ENCODE results near the gene TPR.

The TPR gene

DNA sequence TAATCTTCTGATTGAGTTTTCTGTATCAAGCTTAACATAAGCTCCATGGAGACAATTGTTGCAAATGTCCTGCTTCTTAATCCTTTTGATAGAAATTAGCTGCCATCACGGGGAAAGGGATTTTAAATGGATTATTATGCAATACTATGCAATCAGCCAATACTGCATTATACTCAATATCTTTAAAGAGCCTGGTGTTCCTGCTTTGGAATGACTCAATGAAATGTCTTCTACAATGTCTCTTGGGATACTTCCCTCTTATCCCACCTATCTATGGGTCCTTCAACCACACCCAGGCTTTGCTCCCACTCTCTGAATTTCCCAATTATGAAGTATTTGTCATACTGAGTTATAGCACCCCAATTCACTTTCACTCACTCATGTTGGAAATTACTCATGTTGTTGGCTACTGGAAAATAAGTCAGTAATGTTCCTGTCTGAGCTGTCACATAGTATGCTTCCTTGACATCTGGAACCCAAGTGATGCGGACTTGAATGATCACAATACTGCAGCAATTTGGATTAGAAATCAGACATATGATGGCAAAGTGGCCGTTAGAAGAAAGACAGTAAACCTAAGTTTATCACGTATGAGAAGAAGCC, 85.0 kb downstream of the TPR start:
- DNase-seq (ENCODE audit: low spot score): no peak

DNA sequence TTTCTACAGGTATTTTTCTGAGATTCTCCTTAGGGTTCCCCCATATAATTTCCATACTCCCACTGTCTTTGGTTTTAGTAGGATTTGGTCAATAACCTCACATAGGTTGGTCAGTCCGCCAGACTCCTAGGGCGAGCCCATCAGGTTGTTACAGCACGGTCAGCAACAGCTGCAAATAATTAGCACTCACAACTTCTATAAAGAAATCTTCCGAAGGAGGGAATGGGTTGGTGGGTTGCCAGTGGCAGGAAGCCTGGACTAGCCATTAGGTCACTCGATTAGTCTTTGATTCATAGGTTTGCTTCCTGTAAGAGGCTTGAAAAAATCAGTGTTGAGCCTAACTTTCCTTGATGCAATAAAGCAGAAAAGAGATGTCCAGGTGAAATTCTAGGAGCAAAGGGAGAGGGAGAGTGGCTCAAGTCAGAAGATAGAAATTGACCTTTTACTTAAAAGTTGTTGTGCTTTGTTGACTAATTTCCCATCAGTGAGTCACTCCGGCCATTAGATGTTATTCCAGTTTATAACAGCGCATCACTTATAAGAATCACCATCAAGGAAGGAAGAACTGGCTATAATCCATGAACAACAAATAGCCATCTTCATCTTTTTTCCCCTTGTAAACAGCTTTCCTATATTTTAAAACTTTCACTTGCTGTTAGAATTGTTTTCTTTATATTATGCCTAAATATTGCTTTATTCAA, 88.3 kb downstream of the TPR start:
- no peak for DNase-seq (ENCODE audit: low spot score)

DNA sequence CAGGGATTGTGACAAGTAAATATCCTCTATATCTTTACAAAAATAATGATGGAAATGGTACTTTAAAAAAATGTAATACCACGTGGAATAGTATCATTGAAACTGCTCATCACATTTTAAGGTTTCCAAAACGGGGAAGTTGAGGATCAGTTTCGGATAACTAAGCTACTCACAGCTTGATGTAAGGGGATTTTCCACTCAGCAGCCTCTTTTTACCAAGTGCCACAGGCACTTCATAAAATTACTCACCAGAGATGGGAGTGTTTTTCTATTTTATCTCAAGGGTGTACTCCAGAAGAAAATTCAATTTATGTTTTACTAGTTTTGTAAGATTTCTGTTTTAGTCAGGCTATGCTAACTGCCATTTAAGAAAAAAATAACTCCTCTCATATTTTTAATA, 91.7 kb downstream of the TPR start:
- no peak for DNase-seq (ENCODE audit: low spot score)

DNA sequence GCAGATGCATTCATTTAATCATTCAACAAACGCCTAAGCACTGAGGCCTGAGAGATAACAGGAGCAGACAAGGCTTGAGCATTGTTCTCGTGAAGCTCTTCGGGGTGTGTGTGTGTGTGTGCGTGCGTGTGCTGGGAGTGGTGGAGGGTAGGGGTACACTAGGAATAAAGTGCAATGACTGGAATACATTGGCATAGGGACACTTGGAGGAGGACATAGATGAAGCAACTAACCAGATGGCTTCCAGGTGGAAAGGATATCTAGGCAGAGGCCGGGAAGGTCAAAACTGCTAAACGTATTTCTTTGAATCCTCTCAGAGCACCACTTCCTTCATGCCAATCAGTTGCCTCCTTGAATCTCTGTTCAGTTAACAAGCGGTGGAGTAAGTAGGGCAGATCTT, 92.6 kb downstream of the TPR start:
- DNase-seq (ENCODE audit: low spot score): no peak

DNA sequence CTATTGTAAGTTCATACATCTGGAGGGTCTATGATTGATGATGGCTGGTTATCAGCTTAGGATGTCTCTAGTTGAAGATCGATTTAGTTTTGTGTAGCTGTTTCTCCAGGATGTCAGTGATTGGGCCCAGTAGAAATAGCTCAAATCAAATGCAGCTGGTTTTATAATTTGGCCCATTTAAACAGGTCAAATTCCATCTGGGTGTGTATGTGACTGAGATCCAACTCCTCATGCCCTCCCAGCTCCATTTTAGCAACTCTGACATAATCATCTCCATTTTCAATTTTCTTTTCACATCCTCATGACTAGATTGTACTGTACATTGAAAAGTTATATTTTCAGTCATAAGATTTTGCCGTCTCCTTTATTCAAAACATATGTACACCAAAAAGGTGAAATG, 99.2 kb downstream of the TPR start:
- no peak for DNase-seq (ENCODE audit: low spot score)

DNA sequence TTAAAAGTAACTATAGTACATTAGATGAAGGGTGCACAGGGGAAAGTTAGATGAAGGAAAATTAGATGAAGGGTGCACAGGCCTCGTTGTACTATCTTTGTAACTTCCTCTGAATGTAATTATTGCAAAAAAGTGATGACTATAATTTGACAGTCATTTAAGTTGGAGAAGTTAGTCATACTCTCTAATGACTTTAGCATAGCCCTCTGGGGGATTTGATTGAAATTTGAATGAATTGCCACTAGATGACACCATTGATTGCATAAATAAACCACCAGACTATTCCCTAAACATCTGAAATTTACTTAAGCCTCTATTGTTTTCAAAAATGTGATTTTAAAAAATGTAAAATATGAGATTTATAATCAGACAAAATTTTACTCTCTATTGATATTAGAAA, 102.6 kb downstream of the TPR start:
- no peak for DNase-seq (ENCODE audit: low spot score)

DNA sequence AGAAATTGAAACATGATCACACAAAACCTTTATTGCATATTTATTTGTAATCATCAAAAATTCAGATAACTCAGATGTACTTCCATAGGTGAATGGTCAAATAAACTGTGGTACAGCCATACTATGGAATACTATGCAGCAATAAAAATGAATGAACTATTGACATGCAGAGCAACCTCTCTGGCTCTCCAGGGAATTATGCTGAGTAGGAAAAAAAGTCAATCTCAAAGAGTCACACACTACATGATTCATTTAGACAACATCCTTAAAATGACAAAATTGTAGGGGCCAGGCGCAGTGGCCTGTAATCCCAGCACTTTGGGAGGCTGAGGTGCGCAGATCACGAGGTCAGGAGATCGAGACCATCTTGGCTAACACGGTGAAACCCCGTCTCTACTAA, 104.0 kb downstream of the TPR start:
- no peak for DNase-seq (ENCODE audit: low spot score)

All from ecto neural progenitor cell (in vitro differentiated cells).